ENCODE measurements around the gene PRF1. TPM values are rescaled to one million over a fixed set of nuclear protein-coding genes. Genes with fewer than 3 reads are reported as not detected.

The PRF1 gene
- total RNA-seq, 1 donor from 2014 or later: 79.9 TPM

DNA sequence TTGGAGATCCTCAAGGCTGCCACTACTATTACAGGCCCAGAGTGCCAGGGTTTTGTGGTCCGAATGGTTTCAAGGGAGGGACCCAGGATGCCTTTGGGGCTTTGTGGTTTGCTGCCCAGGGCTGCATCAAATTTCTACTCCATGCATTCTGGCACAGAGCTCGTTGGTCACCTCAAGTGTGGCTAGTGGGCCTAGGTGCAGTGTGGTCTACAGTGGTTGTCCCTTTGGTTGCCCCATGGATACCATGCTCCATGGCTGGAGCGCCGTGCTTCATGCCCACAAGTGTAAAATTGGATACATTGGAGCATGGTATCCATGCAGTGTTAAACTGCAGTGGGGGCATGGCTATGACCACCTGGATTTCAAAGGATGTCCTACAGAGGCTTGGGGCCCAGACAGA, 5.4 kb upstream of the PRF1 start:
- Mint-ChIP-seq H3K9me3 (peaks cover 5% of the 10 kb centered on the region), H3K27me3 (peaks cover 2% of the 10 kb centered on the region), H3K36me3 (ENCODE audit: low read depth) (peaks cover 4% of the 10 kb centered on the region), H3K4me1 (peaks cover 28% of the 10 kb centered on the region), H3K4me3 (no peak overlapping the region), H3K27ac (no peak overlapping the region)
- intact Hi-C loops (cut with micrococcal nuclease): no loop called here
- DNase-seq: no peak

GRCh38 chr10:70605161-70605560, 2.6 kb upstream of the PRF1 start:
- Mint-ChIP-seq H3K27me3 (peaks cover 2% of the 10 kb centered on the region), H3K4me3 (no peak overlapping the region), H3K36me3 (ENCODE audit: low read depth) (peaks cover 13% of the 10 kb centered on the region), H3K4me1 (peaks cover 31% of the 10 kb centered on the region), H3K27ac (no peak overlapping the region), H3K9me3 (peaks cover 5% of the 10 kb centered on the region)
- DNase-seq: peak; percentile 17
- intact Hi-C loops (cut with micrococcal nuclease): no loop called here

GRCh38 chr10:70604106-70604505, 1.6 kb upstream of the PRF1 start:
- peak overlapping the region; percentile 78 for H3K27ac Mint-ChIP-seq
- H3K4me3 Mint-ChIP-seq: no peak overlapping the region
- H3K9me3 Mint-ChIP-seq: peaks cover 5% of the 10 kb centered on the region
- DNase-seq: peak; percentile 48
- peaks cover 34% of the 10 kb centered on the region for H3K4me1 Mint-ChIP-seq
- H3K27me3 Mint-ChIP-seq: peaks cover 2% of the 10 kb centered on the region
- peaks cover 21% of the 10 kb centered on the region for H3K36me3 Mint-ChIP-seq (ENCODE audit: low read depth)
- intact Hi-C loops (cut with micrococcal nuclease): loop anchor here (5.0 kb wide), 1 partner anchor 47 kb away; no protein-coding TSS in a partner anchor

DNA sequence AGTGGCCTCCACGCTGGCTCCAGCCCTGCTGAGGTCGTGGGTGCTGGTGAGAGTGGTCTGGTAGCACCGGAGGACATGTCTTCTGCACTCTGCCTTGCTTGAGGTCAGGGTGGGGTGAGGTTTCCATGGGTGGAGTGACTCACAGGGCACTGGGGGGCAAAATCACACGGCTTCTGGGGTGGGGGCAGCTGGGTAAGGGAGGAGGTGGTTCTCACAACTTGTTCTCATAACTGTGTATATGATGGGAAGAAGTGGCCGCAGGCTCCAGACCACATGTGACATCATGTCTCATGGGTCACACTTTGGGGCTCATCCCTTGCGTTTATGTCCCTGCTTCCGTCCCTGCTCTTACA, 884 bp upstream of the PRF1 start:
- Mint-ChIP-seq H3K27ac (peak overlapping the region; percentile 88), H3K9me3 (peaks cover 5% of the 10 kb centered on the region), H3K4me3 (peak overlapping the region; percentile 85), H3K36me3 (ENCODE audit: low read depth) (peaks cover 27% of the 10 kb centered on the region), H3K4me1 (peaks cover 34% of the 10 kb centered on the region), H3K27me3 (peaks cover 2% of the 10 kb centered on the region)
- intact Hi-C loops (cut with micrococcal nuclease): loop anchor here (2.0 to 5.0 kb wide), 3 partner anchors 15 to 46 kb away; no protein-coding TSS in a partner anchor
- DNase-seq: peak; percentile 66

DNA sequence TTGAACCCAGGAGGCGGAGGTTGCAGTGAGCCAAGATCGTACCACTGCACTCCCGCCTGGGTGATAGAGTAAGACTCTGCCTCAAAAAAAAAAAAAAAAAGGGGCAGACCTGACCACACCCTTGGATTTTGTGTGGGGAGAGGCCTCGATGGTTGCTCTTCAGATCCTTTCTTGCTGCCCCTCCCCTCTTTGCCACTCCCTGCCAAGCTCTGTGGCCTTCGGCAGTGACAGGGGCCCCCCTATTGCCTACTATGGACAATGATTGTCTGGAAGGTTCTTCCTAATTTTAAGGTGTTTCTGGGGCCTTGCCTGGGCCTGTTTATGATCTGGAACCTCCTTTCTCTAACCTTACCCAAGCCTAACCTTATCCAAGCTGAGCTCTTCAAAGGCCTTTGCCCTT, 795 bp downstream of the PRF1 start:
- peak overlapping the region; percentile 88 for H3K27ac Mint-ChIP-seq
- peak overlapping the region; percentile 85 for H3K4me3 Mint-ChIP-seq
- H3K9me3 Mint-ChIP-seq: no peaks in the 10 kb centered on the region
- DNase-seq: peak; percentile 66
- H3K36me3 Mint-ChIP-seq (ENCODE audit: low read depth): peaks cover 39% of the 10 kb centered on the region
- intact Hi-C loops (cut with micrococcal nuclease): loop anchor here (1.0 to 5.0 kb wide), 4 partner anchors 13 to 44 kb away; no protein-coding TSS in a partner anchor
- peaks cover 35% of the 10 kb centered on the region for H3K4me1 Mint-ChIP-seq
- no peaks in the 10 kb centered on the region for H3K27me3 Mint-ChIP-seq

DNA sequence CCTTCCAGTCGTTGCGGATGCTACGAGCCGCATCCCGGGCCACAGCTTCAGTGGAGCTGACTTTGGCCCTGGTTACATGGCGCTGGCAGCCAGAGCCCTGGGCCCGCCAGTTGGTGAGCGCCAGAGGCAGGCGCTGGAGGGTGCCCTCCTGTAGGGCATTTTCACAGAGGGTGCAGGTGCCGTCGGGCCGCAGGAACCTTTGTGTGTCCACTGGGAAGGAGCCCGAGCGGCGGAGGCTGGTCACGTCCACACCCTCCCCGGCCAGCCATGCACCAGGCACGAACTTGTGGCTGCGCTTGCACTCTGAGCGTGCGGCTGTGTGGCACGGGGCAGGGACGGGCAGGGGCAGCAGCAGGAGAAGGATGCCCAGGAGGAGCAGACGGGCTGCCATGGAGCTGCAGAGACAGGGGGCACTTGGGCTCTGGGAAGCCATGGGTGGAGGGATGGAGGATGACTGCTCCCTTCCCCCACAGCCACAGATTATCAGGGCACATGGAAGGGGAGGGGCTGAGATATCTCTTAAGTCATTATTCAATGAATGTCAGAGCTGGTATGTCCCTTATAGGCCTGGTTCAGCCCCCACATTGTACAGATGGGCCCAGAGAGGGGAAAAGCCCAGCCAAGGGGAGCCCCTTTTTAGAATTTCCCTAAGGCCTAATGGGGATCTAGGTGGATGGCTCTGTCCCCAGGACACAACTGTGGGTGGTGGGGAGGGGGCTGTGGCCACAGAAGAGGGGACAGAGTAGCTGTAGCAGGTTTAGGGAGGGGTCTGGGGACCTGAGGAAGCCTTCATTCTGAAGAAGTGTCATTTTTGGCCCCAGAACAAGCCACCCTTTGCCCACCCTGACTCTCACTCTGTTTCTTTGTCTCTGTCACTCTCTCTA, 1.8 kb downstream of the PRF1 start:
- intact Hi-C loops (cut with micrococcal nuclease): loop anchor here (5.0 kb wide), 1 partner anchor 43 kb away; no protein-coding TSS in a partner anchor
- Mint-ChIP-seq H3K4me1 (peaks cover 36% of the 10 kb centered on the region), H3K9me3 (no peaks in the 10 kb centered on the region), H3K4me3 (peak overlapping the region; percentile 85), H3K27me3 (no peaks in the 10 kb centered on the region), H3K27ac (peak overlapping the region; percentile 75), H3K36me3 (ENCODE audit: low read depth) (peaks cover 48% of the 10 kb centered on the region)
- DNase-seq: peak; percentile 51

GRCh38 chr10:70599791-70600190, 2.8 kb downstream of the PRF1 start:
- no peak for DNase-seq
- Mint-ChIP-seq H3K27me3 (no peaks in the 10 kb centered on the region), H3K4me1 (peaks cover 44% of the 10 kb centered on the region), H3K4me3 (peak overlapping the region; percentile 48), H3K9me3 (no peaks in the 10 kb centered on the region), H3K27ac (peak overlapping the region; percentile 45), H3K36me3 (ENCODE audit: low read depth) (peaks cover 51% of the 10 kb centered on the region)
- intact Hi-C loops (cut with micrococcal nuclease): loop anchor here (5.0 kb wide), 1 partner anchor 42 kb away; no protein-coding TSS in a partner anchor

DNA sequence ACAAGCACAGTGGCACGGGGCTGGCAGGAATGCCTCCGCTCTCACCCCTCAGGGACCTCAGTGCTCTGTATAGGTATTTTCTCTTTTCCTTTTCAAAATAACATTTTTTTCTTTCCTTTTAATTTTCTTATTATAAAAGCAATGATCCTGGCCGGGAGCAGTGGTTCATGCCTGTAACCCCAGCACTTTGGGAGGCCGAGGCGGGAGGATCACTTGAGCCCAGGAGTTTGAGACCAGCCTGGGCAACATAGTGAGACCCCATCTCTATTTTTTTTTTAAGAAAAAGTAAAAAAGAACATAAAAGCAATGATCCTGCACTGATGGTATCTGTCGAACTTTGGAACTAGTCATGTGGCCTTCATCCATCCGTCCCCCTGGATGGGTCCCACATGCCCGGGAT, 3.2 kb downstream of the PRF1 start:
- Mint-ChIP-seq H3K27me3 (no peaks in the 10 kb centered on the region), H3K4me3 (peak overlapping the region; percentile 48), H3K9me3 (no peaks in the 10 kb centered on the region), H3K27ac (peak overlapping the region; percentile 45), H3K4me1 (peaks cover 47% of the 10 kb centered on the region), H3K36me3 (ENCODE audit: low read depth) (peaks cover 51% of the 10 kb centered on the region)
- intact Hi-C loops (cut with micrococcal nuclease): no loop called here
- DNase-seq: no peak

DNA sequence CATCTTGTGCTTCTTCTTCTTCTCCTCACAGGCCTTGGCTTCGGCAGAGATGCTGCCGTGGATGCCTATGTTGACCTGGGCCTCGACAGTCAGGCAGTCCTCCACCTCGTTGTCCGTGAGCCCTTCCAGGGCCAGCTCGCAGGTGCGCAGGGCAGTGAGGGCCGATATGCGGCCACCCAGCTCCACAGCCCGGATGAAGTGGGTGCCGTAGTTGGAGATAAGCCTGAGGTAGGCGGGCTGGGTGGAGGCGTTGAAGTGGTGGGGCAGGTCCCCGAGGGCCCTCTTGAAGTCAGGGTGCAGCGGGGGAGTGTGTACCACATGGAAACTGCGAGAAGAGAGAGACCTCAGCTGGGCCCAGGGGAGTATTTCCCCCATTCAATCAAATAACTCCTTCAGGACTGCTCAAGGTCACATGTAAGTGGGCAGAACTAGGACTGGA, 3.7 kb downstream of the PRF1 start:
- H3K27ac Mint-ChIP-seq: no peak overlapping the region
- peak overlapping the region; percentile 39 for H3K4me3 Mint-ChIP-seq
- intact Hi-C loops (cut with micrococcal nuclease): no loop called here
- peaks cover 51% of the 10 kb centered on the region for H3K36me3 Mint-ChIP-seq (ENCODE audit: low read depth)
- H3K27me3 Mint-ChIP-seq: no peaks in the 10 kb centered on the region
- no peaks in the 10 kb centered on the region for H3K9me3 Mint-ChIP-seq
- H3K4me1 Mint-ChIP-seq: peaks cover 44% of the 10 kb centered on the region
- no peak for DNase-seq

- peaks cover 38% of the 10 kb centered on the region for H3K4me1 Mint-ChIP-seq
- peaks cover 51% of the 10 kb centered on the region for H3K36me3 Mint-ChIP-seq (ENCODE audit: low read depth)
- H3K4me3 Mint-ChIP-seq: no peak overlapping the region
- H3K9me3 Mint-ChIP-seq: no peaks in the 10 kb centered on the region
- intact Hi-C loops (cut with micrococcal nuclease): no loop called here
- H3K27ac Mint-ChIP-seq: no peak overlapping the region
- H3K27me3 Mint-ChIP-seq: no peaks in the 10 kb centered on the region
- DNase-seq: no peak
Observed at GRCh38 chr10:70597856-70598815, 4.4 kb downstream of the PRF1 start.

DNA sequence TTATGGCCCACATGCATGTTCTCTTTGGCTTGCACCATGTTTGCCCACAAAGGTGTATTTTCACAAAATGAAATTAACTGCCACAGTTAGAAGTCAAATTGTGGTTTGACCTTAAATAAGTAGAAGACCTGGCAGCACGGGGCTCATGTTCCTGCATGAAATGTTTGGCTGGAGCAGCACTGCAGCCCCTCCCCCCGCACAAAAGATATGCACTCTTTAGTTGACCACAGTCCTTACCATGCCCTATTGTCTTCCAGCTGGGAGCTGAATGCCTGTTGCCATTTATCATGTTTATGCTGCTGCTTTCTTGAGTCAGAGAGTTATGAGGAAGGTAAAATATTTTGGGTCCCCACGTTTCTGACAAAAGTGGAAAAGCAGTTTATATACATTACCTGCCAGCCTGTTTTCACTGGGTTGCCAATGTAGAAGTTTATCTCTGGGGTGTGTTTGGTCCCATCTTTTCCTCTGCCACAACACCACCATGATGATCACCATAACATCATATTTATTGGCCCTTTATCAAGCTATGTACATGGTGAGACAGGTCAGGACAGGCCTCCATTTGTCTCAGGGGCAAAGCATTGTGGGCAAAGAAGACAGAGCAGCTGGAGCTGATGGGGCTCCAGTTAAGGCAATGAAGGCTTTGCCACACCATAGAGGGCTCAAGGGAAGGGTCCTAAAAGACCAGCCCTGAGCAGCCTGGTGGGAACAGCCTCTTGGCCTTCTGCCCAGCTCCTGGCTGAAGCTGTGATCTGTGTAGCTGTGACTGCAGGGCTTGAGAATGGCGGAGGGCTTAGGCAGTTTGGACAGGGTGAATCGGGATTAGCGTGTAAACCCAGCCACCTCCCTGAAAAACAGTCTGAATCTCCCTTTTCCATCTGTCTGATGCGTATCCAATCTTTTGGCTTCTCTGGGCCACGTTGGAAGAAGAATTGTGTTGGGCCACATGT, 5.4 kb downstream of the PRF1 start:
- no peak for DNase-seq
- Mint-ChIP-seq H3K4me1 (peaks cover 39% of the 10 kb centered on the region), H3K27me3 (no peaks in the 10 kb centered on the region), H3K36me3 (ENCODE audit: low read depth) (peaks cover 51% of the 10 kb centered on the region), H3K27ac (no peak overlapping the region), H3K9me3 (no peaks in the 10 kb centered on the region), H3K4me3 (no peak overlapping the region)
- intact Hi-C loops (cut with micrococcal nuclease): no loop called here

GRCh38 chr10:70596110-70596798, 6.3 kb downstream of the PRF1 start:
- DNase-seq: no peak
- H3K4me3 Mint-ChIP-seq: no peak overlapping the region
- no peak overlapping the region for H3K27ac Mint-ChIP-seq
- peaks cover 47% of the 10 kb centered on the region for H3K36me3 Mint-ChIP-seq (ENCODE audit: low read depth)
- H3K9me3 Mint-ChIP-seq: no peaks in the 10 kb centered on the region
- H3K27me3 Mint-ChIP-seq: no peaks in the 10 kb centered on the region
- H3K4me1 Mint-ChIP-seq: peaks cover 40% of the 10 kb centered on the region
- intact Hi-C loops (cut with micrococcal nuclease): no loop called here

All from activated CD4-positive, alpha-beta T cell treated with anti-CD3 and anti-CD28 coated beads, Interleukin-2, amount 10 ng/mL, durations not matched to agents 24 days and 14 days (primary cell).